ENCODE data around the gene PSMD9. TPM values are rescaled to one million over a fixed set of nuclear protein-coding genes. Genes with fewer than 3 reads are reported as not detected.
"Not testable (repeated sequence)": the region's sequence is repeated elsewhere in the genome, so short reads cannot be mapped to it uniquely, and the experiment has no call there.

Gene PSMD9
- total and polyA plus RNA-seq, 9 donors, result 24.4 to 58.7 (median 35.5) TPM

DNA sequence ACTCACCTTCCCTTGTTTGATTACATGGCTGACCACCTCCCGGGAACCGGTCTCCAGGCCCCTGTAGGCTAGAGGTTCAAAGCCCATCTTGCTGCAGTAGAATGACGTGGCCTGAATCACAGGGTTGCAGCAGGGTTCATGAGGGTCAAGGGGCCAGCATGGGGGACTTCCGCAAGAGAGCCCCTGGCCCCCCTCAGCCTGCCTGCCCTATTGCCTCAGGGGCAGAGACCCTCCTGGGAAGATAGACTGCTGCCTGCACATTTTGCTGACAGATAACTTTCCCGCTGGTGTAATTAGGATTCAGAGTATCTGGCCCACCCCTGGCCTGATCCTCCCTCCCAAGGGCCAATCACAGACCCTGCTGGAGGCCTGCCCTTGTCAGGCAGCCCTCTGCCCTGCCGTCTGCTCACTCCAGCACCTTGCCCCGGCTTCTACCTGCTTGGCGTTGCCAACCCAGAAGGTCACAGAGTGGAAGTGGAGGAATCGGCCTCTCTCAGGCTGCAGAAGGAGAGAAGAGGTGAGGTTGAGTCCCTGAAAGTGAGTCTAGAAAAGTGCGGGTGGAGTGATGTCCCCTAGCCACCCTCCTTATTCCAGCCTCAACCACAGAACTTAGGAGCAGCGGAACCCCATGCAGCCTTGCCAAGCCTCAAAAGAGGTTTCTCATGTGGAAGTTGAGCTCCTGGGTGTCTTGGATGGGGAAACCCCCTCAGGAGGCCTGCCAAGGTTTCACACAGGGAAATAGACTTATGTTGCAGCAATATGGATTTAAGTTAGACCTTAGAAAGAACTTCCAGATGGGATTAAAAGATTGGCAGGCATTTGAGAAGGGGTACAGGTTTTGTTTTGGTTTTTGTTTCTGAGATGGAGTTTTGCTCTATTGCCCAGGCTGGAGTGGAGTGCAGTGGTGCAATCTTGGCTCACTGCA, 31.0 kb upstream of the PSMD9 start:
- no peaks in the 10 kb centered on the region for H3K36me3 ChIP-seq
- no peak overlapping the region for H3K4me3 ChIP-seq
- H3K27me3 ChIP-seq, result no peaks in the 10 kb centered on the region
- H3K27ac ChIP-seq, result peak overlapping the region in 1 of 2 donors; percentile 92
- TF ChIP-seq, protein P1, sequence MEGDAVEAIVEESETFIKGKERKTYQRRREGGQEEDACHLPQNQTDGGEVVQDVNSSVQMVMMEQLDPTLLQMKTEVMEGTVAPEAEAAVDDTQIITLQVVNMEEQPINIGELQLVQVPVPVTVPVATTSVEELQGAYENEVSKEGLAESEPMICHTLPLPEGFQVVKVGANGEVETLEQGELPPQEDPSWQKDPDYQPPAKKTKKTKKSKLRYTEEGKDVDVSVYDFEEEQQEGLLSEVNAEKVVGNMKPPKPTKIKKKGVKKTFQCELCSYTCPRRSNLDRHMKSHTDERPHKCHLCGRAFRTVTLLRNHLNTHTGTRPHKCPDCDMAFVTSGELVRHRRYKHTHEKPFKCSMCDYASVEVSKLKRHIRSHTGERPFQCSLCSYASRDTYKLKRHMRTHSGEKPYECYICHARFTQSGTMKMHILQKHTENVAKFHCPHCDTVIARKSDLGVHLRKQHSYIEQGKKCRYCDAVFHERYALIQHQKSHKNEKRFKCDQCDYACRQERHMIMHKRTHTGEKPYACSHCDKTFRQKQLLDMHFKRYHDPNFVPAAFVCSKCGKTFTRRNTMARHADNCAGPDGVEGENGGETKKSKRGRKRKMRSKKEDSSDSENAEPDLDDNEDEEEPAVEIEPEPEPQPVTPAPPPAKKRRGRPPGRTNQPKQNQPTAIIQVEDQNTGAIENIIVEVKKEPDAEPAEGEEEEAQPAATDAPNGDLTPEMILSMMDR (IDR thresholded peaks at IDR 0.05), result no peak
- TF ChIP-seq POLR2A (IDR thresholded peaks at IDR 0.05), result no peak
- no peak for TF ChIP-seq EP300 (IDR thresholded peaks at IDR 0.05)
- H3K9me3 ChIP-seq, result no peaks in the 10 kb centered on the region
- intact Hi-C loops (cut with DNase I), result no loop called here
- no peak for DNase-seq
- peaks cover 12% of the 10 kb centered on the region for H3K4me1 ChIP-seq (ENCODE audit: insufficient read depth)
- 81 to 86% (median 86%) methylated on average over 11 of the region's 11 CpGs for WGBS, 3 donors

DNA sequence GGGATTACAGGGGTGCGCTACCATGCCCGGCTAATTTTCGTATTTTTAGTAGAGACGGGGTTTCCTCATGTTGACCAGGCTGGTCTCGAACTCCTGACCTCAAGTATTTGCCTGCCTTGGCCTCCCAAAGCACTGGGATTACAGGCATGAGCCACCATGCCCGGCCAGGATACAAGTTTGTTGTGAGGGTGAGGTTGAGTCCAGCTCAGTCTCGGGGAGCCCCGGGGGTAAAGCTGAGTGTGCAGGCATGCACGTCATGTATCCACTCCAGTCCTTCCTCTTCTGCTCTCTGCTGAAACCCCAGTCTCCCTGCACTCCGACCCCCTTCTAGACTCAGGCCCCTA, 30.3 kb upstream of the PSMD9 start:
- Histone ChIP-seq H3K4me1 (ENCODE audit: insufficient read depth) (peaks cover 12% of the 10 kb centered on the region), H3K27me3 (no peaks in the 10 kb centered on the region), H3K36me3 (no peaks in the 10 kb centered on the region), H3K27ac (peak overlapping the region; percentile 69 to 92), H3K4me3 (no peak overlapping the region), H3K9me3 (no peaks in the 10 kb centered on the region)
- intact Hi-C loops (cut with DNase I), result no loop called here
- WGBS, 3 donors, result 92 to 93% (median 92%) methylated on average over 10 of the region's 10 CpGs
- no peak for TF ChIP-seq EP300 (IDR thresholded peaks at IDR 0.05)
- TF ChIP-seq POLR2A (IDR thresholded peaks at IDR 0.05), result no peak
- TF ChIP-seq, protein P1 (IDR thresholded peaks at IDR 0.05), result no peak
- no peak for DNase-seq

DNA sequence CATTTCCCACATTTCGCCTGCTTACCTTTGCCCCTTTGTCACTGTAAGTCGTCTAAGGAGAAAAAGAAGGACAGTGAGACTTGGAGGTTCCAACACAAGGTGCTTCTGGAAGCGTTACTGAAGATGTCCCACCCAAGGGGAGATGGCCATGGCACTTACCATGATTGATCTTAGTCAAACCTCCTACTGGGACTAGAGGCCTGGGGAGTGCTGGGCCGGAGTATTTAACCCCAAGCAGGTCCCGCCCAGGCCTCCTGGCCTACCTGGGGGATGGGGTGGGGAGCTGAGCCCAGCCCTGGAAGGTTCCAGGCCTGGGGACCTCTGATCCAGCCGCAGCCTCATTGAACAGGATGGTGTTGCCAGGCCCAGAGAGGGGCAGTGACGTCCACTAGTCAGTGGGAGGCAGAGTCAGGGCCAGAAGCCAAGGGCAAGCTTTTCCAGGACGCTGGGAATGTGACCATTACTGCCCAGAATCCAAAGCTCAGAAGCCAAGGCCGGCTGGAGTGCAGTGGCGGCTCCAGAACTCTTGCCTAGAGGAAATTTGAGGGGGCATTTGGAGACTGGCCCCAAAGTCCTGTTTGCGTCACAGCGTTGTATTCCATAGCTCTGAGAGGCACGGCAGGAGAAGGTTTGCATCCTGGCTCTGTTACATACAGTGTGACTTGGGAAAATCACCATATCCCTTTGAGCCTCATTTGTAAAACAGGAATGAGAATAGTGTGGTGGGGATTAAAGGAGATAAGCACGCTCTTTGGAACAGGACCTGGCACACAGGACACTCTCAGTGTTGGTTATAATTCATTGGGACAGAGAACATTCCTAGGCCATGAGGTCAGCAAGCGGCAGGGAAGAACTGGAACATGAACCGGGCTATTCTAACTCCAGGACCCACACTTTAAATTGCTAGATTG, 29.7 kb upstream of the PSMD9 start, which contains the start of gene HPD:
HPD (minus strand) TSS at position 198 of the 911 bp plus-strand sequence; CDS start at position 162, 36 bp downstream.
- Histone ChIP-seq H3K27me3 (no peaks in the 10 kb centered on the region), H3K9me3 (no peaks in the 10 kb centered on the region), H3K27ac (peak within 1 kb of the TSS; percentile 69 to 92), H3K4me3 (no peak within 1 kb of the TSS), H3K4me1 (ENCODE audit: insufficient read depth) (peaks cover 12% of the 10 kb centered on the region), H3K36me3 (no peaks in the 10 kb centered on the region)
- peak; percentile 86 to 92 (median 89) for DNase-seq
- TF ChIP-seq EP300 (IDR thresholded peaks at IDR 0.05), result peak; percentile 31
- TF ChIP-seq, protein P1 (IDR thresholded peaks at IDR 0.05), result no peak
- TF ChIP-seq POLR2A (IDR thresholded peaks at IDR 0.05), result peak; percentile 18
- intact Hi-C loops (cut with DNase I), result no loop called here
- 29 to 31% (median 30%) methylated on average over 15 to 16 of the region's 16 CpGs for WGBS, 3 donors

DNA sequence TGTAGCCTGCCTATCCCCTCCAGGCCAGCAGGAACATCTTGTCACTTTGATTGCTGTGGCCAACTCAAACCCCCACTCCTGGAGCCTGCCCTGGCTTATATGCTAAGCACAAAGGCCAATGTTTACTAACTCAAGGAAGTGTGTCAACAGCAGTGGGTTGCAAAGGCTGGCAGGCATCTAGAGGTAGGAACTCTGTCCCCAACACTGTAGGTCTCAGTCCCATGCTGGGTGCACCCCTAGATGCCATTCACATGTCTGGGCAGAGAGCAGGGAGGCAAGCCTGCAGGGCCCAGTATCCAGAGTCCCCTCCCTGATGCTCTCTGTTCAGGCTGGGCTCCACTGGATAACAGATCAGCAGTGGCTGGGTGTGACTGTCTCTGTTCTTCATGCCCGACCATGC, 28.3 kb upstream of the PSMD9 start:
- no peaks in the 10 kb centered on the region for H3K36me3 ChIP-seq
- H3K4me1 ChIP-seq (ENCODE audit: insufficient read depth), result peaks cover 12% of the 10 kb centered on the region
- H3K27ac ChIP-seq, result peak overlapping the region in 1 of 2 donors; percentile 69
- intact Hi-C loops (cut with DNase I), result no loop called here
- TF ChIP-seq EP300 (IDR thresholded peaks at IDR 0.05), result no peak
- no peak for TF ChIP-seq POLR2A (IDR thresholded peaks at IDR 0.05)
- TF ChIP-seq, protein P1 (IDR thresholded peaks at IDR 0.05), result no peak
- H3K4me3 ChIP-seq, result no peak overlapping the region
- H3K27me3 ChIP-seq, result no peaks in the 10 kb centered on the region
- WGBS, 3 donors, result 90 to 100% (median 100%) methylated on average over 1 of the region's 1 CpG
- no peaks in the 10 kb centered on the region for H3K9me3 ChIP-seq
- DNase-seq, result no peak

DNA sequence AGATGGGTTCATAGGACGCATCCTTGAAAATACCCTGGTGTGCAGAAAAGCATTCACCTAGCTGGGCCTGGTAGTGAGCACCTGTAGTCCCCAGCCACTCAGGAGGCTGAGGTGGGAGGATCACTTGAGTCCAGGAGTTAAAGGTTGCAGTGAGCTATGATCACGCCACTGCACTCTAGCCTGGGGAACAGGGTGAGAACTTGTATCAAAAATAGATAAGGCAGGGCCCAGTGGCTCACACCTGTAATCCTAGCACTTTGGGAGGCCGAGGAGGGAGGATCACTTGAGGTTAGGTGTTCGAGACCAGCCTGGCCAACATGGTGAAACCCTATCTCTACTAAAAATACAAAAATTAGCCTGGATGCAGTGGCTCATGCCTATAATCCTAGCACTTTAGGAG, 27.9 kb upstream of the PSMD9 start:
- H3K27ac ChIP-seq; H3K4me3 ChIP-seq; H3K36me3 ChIP-seq; intact Hi-C loops (cut with DNase I); H3K27me3 ChIP-seq; H3K9me3 ChIP-seq; DNase-seq: not testable (repeated sequence)
- peaks cover 12% of the 10 kb centered on the region for H3K4me1 ChIP-seq (ENCODE audit: insufficient read depth)
- 97 to 100% (median 97%) methylated on average over 4 of the region's 4 CpGs for WGBS, 3 donors

Data from ovary (tissue), 9 donors.